NOMO-1 (cell line): ENCODE results near the gene KRTAP16-1.
"Not testable (repeated sequence)": the region's sequence is repeated elsewhere in the genome, so short reads cannot be mapped to it uniquely, and the experiment has no call there.

Experiments
- DNase-seq, 2 experiments: peaks; one replicate each; lab custom pipeline; 2025; ENCODE audit not compliant: unreplicated experiment in 2 of 2; lab: John Stamatoyannopoulos, UW

The KRTAP16-1 gene

DNA sequence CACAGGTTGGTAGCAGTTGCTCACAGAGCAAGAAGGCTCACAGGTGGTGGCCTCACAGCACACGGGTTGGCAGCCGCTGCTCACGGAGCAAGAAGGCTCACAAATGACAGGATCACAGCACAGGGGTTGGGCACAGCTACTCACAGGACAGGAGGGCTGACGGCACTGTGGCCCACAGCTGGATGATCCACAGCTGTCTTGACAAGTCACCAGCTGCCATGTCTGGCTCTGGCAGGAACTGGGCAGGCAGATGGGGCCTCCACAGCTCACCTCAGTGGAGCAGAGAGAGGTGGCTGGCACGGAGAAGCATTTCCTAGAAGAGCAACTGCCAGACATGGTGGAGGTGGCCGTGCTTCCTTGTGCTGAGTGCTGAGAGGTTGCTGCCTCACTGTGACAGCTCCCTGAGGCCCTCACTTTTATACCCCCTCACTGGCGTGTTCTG is at the start of gene KRTAP16-1:
TSS of gene KRTAP16-1 (minus strand) at position 392 of the 442 bp plus-strand sequence. CDS start at position 336, 56 bp downstream.
- no peak for DNase-seq

GRCh38 chr17:41354536-41354935 is 45.4 kb upstream of the KRTAP16-1 start:
- peak; percentile 68 to 96 for DNase-seq

DNA sequence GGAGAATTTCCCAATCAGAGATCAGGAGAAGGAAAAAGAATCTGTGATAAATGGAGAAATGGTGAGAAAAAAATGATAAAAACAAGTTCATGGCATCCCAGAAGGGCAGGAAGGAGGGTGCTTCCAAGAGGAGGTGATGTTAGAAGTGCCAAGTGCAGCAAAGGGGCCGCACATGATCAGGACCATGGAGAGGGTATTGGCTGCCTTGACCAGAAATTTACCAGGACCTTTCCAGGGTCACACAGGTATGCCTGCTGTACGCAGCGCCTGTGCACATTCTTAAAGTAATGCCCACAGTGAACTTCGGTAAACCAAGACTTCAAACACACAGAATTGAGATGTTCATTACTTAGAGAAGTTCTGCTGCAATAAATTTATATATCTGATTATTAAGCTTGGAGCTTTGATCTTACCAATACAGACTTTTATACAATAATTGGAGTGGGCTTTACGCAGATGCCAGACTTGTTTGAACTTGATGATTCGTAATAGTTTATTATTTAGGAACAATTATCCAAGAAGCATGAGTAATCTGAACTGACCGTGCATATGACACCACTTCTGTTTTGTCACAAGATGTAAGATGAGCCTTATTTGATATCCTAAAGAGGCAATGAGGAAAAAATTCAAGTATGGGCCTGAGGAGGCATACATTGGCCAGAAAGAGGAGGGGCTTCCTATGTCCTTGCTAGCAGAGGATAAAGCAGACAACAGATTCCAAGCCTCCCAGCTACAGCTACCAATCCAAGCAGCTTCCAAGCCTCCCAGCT is 43.7 kb upstream of the KRTAP16-1 start:
- DNase-seq: no peak

DNA sequence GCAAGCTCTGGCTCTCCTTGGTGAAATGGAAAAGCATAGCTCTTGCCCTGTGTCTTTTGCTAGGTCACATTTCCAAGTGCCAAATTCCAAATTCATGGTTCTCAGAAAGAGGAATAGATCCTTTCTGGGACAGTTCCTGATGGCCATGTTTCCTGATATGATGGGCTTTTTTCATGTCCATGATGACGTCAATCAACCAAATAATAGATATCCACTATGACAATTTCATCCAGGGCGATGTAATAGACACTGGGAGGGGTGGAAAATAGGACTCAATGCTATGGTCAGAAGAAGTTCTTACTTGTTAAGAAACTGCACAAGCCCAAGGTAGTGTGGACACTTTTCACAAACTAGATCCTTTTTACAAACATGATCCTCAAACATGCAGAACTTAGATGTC is 42.1 kb upstream of the KRTAP16-1 start:
- no peak for DNase-seq

GRCh38 chr17:41350381-41350878 is 41.3 kb upstream of the KRTAP16-1 start, which contains the start of gene KRT33A:
Gene KRT33A, minus strand, starts transcription at chr17:41350828. Its CDS starts 61 bp downstream, at chr17:41350767.
- DNase-seq: not testable (repeated sequence)

- DNase-seq: peak; percentile 34 to 52
Measured at GRCh38 chr17:41347869-41348760, 39.0 kb upstream of the KRTAP16-1 start.

DNA sequence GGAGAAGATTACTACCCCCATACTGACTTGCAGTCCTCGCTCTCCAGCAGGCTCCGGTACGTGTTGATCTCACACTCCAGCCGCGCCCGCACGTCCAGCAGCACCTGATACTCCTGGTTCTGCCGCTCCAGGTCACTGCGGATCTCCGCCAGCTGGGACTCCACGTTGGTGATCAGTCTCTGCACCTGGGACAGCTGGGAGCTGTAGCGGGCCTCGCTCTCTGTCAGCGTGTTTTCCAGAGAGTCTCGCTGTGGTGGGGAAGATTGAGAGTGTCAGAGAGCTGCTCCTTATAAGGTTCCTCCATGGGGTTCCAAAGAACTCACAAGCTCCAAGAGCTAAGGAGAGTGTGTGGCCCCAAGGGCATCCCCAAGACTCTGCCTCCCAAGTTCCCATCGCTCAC is 37.3 kb upstream of the KRTAP16-1 start:
- DNase-seq: not testable (repeated sequence)

- no peak for DNase-seq
Measured at GRCh38 chr17:41345992-41346391, 36.9 kb upstream of the KRTAP16-1 start.

DNA sequence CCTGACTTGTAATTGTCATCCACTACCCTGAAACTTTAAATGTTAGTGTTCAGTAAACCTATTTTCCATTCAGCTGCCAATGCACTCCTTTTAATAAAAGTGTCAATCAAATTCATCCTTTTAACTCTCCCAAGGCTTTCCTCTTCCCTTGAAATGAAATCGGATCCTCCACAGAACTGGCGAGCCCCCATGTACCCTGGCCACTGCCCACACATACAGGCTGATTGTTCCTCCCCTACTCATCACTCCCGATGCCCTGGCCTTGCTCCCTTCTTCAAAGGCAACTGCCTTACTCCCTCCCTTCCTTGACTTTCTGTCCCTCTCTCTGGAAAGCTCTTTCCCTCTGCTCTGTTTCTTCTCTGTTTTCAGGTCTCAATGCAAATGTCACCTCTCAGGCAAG is 33.9 kb upstream of the KRTAP16-1 start:
- no peak for DNase-seq

- no peak for DNase-seq
Measured at GRCh38 chr17:41340934-41341861, 32.1 kb upstream of the KRTAP16-1 start.

DNA sequence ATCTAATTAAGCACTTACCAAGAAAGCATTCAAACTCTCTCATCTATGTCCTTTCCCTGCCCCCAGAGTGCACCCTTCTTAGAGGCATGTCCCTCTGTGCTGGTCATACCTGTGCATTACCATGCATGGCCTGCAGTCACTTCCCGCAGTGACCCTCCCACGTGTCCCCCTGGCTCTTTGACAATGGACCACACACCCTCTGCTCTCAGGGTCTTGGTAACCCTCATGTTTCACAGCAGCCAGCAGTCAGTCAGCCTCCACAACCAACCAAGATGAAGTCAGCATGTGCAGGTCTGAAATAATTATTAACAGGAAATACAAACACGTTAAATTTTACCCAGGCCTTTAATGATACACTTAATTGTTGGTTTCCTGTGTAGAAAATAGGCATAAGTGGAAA is 31.4 kb upstream of the KRTAP16-1 start:
- no peak for DNase-seq

DNA sequence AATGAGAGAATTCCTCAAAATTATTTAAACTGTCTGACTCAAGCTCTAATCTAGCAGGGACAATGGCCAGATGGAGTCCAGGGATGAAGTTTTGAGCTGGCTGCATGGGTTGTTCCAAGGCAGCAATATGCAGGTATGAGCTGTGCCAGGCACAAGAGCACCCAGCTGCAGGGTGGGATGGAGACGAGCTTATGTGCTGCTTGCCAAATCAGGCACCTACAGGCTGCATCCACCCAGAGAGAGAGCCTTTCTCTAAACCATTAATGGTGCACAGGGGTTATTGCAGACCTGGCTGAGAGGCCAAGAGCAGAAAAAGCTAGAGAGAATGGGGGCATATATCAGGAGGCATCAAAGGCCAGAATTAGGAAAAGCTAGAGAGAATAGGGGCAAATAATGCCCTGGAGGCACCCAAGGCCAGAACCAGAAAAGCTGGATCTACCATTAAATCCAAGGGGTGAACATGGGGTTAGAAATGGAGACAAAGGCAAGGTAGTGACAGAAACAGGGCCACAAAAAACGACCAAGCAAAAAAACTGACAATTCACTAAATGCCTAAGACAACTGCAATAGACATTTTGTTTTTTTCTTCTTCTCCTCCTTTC is 30.6 kb upstream of the KRTAP16-1 start:
- DNase-seq: no peak

DNA sequence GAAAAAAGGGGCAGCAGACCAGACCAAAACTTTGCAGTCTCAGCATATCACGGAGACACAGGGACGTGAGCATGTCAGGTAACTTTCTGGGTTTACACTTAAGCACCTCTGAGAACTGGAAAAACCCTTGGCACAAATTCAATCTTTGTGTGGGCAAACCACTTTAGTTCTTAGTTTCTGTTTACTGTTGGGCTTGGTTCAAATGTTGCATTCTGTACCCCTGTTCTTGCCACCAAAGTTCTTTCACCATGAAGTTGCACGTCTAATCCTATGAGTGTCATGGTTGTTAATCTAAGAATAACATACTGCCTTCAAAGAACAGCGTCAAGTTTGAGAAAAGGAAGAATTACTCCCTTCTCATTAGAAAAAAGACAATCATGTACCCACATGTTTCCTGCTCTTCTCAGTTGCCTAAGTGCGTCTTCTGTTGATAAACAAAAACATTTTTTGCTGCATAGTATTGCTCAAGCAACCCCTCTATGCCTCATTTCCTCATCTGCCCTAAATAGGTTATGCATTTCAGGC is 29.9 kb upstream of the KRTAP16-1 start:
- DNase-seq: peak; percentile 51 to 81

- DNase-seq: no peak
Measured at GRCh38 chr17:41335747-41336146, 26.6 kb upstream of the KRTAP16-1 start.

- no peak for DNase-seq
Measured at GRCh38 chr17:41334385-41335305, 25.5 kb upstream of the KRTAP16-1 start.

DNA sequence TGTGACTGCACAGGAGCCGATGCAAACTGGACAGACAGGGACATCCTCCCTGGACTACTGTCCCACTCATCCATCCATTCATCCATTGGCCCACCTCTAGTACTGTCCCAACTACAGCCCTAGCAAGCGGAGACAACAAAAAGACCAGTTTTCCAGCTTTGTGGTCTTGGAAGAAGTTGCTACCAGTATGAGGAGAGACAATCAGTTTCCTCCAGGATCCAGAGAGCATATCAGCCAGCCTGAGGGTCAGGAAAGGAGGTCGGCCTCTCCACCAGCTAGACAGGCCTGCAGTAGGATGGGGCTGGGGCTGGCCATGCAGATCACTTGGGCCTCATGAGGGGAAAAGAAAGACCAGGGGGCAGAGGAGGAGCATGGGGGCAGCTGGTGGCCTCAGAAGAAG is 24.7 kb upstream of the KRTAP16-1 start:
- DNase-seq: no peak

DNA sequence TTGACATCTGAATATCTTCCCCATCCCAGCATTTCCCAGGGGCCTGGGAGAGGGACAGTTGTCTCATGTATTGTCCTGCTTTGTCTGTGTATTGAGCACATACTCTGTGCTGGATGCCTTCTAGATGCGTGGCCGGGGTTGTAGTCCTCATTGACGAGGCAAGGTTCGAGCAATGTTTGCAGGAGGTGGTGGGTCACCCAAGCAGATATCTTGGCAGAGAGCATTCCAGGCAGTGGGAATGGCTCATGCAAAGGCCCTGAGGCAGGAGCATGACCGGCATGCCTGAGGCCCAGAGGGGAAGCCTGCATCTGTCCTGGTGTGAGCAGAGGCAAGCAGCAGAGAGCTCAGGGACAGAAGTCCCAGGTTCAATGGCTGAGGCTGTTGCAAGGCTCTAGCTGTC is 24.0 kb upstream of the KRTAP16-1 start:
- no peak for DNase-seq

DNA sequence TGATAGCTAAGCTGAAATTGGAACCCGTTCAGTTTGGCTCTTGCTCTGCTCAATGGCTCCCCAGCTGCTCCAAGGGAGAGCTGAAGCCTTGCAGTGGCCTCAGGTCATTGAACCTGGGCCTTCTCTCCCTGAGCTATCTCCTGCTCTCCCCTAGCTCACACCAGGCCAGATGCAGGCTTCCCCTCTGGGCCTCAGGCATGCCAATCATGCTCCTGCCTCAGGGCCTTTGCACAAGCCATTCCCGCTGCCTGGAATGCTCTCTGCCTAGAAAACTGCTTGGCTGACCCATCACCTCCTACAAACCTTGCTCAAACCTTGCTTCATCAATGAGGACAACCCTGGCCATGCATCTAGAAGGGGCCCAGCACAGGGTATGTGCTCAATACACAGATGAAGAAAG is 23.1 kb upstream of the KRTAP16-1 start:
- no peak for DNase-seq

- no peak for DNase-seq
Measured at GRCh38 chr17:41331606-41332005, 22.5 kb upstream of the KRTAP16-1 start.
